Astrocyte (in vitro differentiated cells and primary cell): Measurements from ENCODE around the gene IGFBP2. TPM values are rescaled to one million over a fixed set of nuclear protein-coding genes. Genes with fewer than 3 reads are reported as not detected.

ENCODE experiments used
- DNase-seq: peaks from one replicate; pipeline ENCODE4 v3.0.0-alpha.2; 2010; ENCODE audit warnings: low read depth
- FAIRE-seq: peaks from 2 replicates; lab custom pipeline; 2011; peaks lifted over from hg19 to GRCh38; lab: Jason Lieb, UNC
- H2AFZ ChIP-seq: 2 replicates; pipeline ENCODE4 v1.6.0; 2012; ENCODE audit warnings: low read depth, low read length, inconsistent platforms
- H3K27ac ChIP-seq: 2 replicates; pipeline ENCODE4 v1.5.1; 2011; ENCODE audit warnings: low read depth, low read length, inconsistent platforms
- H3K27me3 ChIP-seq: 2 replicates; pipeline ENCODE4 v1.6.0; 2011; ENCODE audit warnings: low read length, inconsistent platforms; ENCODE audit not compliant: insufficient read depth
- H3K36me3 ChIP-seq: 2 replicates; pipeline ENCODE4 v1.5.1; 2011; ENCODE audit warnings: low read length, inconsistent platforms; ENCODE audit not compliant: insufficient read depth
- H3K4me1 ChIP-seq: 2 replicates; pipeline ENCODE4 v1.5.1; 2011; ENCODE audit warnings: low read length, inconsistent platforms; ENCODE audit not compliant: insufficient read depth
- H3K4me2 ChIP-seq: 2 replicates; pipeline ENCODE4 v1.6.0; 2012; ENCODE audit warnings: low read length, inconsistent platforms
- H3K4me3 ChIP-seq: 2 replicates; pipeline ENCODE4 v1.5.1; 2011; ENCODE audit warnings: low read depth, mild to moderate bottlenecking, low read length, inconsistent platforms; ENCODE audit not compliant: insufficient read depth
- H3K79me2 ChIP-seq: 2 replicates; pipeline ENCODE4 v1.6.0; 2012; ENCODE audit warnings: mild to moderate bottlenecking, low read length, inconsistent platforms; ENCODE audit not compliant: insufficient read depth
- H3K9ac ChIP-seq: 2 replicates; pipeline ENCODE4 v1.6.0; 2012; ENCODE audit warnings: mild to moderate bottlenecking, low read length, inconsistent platforms
- H3K9me3 ChIP-seq: 2 replicates; pipeline ENCODE4 v1.5.1; 2012; ENCODE audit warnings: low read depth, mild to moderate bottlenecking, low read length, inconsistent platforms; ENCODE audit not compliant: insufficient read depth
- H4K20me1 ChIP-seq: 2 replicates; pipeline ENCODE4 v1.6.0; 2012; ENCODE audit warnings: low read length, inconsistent platforms; ENCODE audit not compliant: insufficient read depth
- H3K27ac Mint-ChIP-seq: one replicate; pipeline ENCODE4 v1.8.0; 2021; ENCODE audit warnings: mild to moderate bottlenecking, mixed read lengths; ENCODE audit not compliant: unreplicated experiment
- H3K27me3 Mint-ChIP-seq: one replicate; pipeline ENCODE4 v1.8.0; 2021; ENCODE audit warnings: low read depth, mixed read lengths; ENCODE audit not compliant: unreplicated experiment
- H3K36me3 Mint-ChIP-seq: one replicate; pipeline ENCODE4 v1.8.0; 2021; ENCODE audit warnings: low read depth, mixed read lengths; ENCODE audit not compliant: unreplicated experiment
- H3K4me1 Mint-ChIP-seq: one replicate; pipeline ENCODE4 v1.8.0; 2021; ENCODE audit warnings: low read depth, mixed read lengths; ENCODE audit not compliant: unreplicated experiment
- H3K4me3 Mint-ChIP-seq: one replicate; pipeline ENCODE4 v1.8.0; 2021; ENCODE audit warnings: mild to moderate bottlenecking, moderate library complexity, mixed read lengths; ENCODE audit not compliant: unreplicated experiment
- H3K9me3 Mint-ChIP-seq: one replicate; pipeline ENCODE4 v1.8.0; 2021; ENCODE audit warnings: mild to moderate bottlenecking, mixed read lengths; ENCODE audit not compliant: unreplicated experiment
- CTCF ChIP-seq: IDR thresholded peaks from 2 replicates; pipeline ENCODE4 v1.5.1; 2011; ENCODE audit warnings: low read depth, mild to moderate bottlenecking, inconsistent platforms, low read length, moderate library complexity; ENCODE audit not compliant: insufficient read depth
- EZH2 ChIP-seq: IDR thresholded peaks from 2 replicates; pipeline ENCODE4 v1.6.1; 2012; ENCODE audit warnings: mild to moderate bottlenecking, low read length, inconsistent platforms; ENCODE audit not compliant: insufficient read depth
- total RNA-seq: library from RNA; stranded (reverse); gene quantifications from 2 replicates; pipeline ENCODE4 v1.2.1, GENCODE V29; 2021

Gene IGFBP2
- total RNA-seq, 1 donor from 2014 or later = 944 TPM

GRCh38 chr2:216674376-216674775, 41.2 kb downstream of the IGFBP2 start:
- H4K20me1 ChIP-seq = peaks cover 39% of the 10 kb centered on the region
- no peak for TF ChIP-seq CTCF
- no peak overlapping the region for H2AFZ ChIP-seq

GRCh38 chr2:216676630-216677029, 43.4 kb downstream of the IGFBP2 start:
- H3K9ac ChIP-seq = no peak overlapping the region
- H3K4me3 ChIP-seq = no peak overlapping the region
- H3K4me1 Mint-ChIP-seq = peaks cover 21% of the 10 kb centered on the region
- no peak overlapping the region for H2AFZ ChIP-seq
- DNase-seq = no peak
- no peaks in the 10 kb centered on the region for H3K9me3 ChIP-seq
- TF ChIP-seq EZH2 (no peak), CTCF (no peak)
- H3K9me3 Mint-ChIP-seq = peaks cover 2% of the 10 kb centered on the region
- no peaks in the 10 kb centered on the region for H3K27me3 Mint-ChIP-seq
- H3K36me3 Mint-ChIP-seq = peaks cover 21% of the 10 kb centered on the region
- H3K4me2 ChIP-seq = no peak overlapping the region
- FAIRE-seq = no peak
- no peak overlapping the region for H3K27ac ChIP-seq
- peaks cover 59% of the 10 kb centered on the region for H4K20me1 ChIP-seq
- peaks cover under 1% of the 10 kb centered on the region for H3K4me1 ChIP-seq
- no peaks in the 10 kb centered on the region for H3K79me2 ChIP-seq
- H3K36me3 ChIP-seq = peaks cover 19% of the 10 kb centered on the region
- no peaks in the 10 kb centered on the region for H3K27me3 ChIP-seq
- H3K4me3 Mint-ChIP-seq = no peak overlapping the region
- no peak overlapping the region for H3K27ac Mint-ChIP-seq

More at GRCh38 chr2:216674376-216674775, 41.2 kb downstream of the IGFBP2 start:
- no peak overlapping the region for H3K27ac ChIP-seq
- no peaks in the 10 kb centered on the region for H3K79me2 ChIP-seq
- Mint-ChIP-seq H3K4me1 (peaks cover 3% of the 10 kb centered on the region), H3K9me3 (no peaks in the 10 kb centered on the region), H3K27ac (no peak overlapping the region), H3K4me3 (no peak overlapping the region), H3K36me3 (peaks cover 18% of the 10 kb centered on the region), H3K27me3 (peaks cover 5% of the 10 kb centered on the region)
- H3K9me3 ChIP-seq = no peaks in the 10 kb centered on the region
- H3K27me3 ChIP-seq = no peaks in the 10 kb centered on the region
- no peak overlapping the region for H3K9ac ChIP-seq
- no peaks in the 10 kb centered on the region for H3K4me1 ChIP-seq
- peaks cover 19% of the 10 kb centered on the region for H3K36me3 ChIP-seq
- no peak overlapping the region for H3K4me3 ChIP-seq
- H3K4me2 ChIP-seq = no peak overlapping the region
- no peak for DNase-seq
- FAIRE-seq = no peak

- Histone ChIP-seq H3K27me3 (no peaks in the 10 kb centered on the region), H2AFZ (no peak overlapping the region), H3K4me1 (peaks cover 10% of the 10 kb centered on the region), H3K9me3 (no peaks in the 10 kb centered on the region), H3K9ac (no peak overlapping the region), H3K4me2 (no peak overlapping the region), H3K4me3 (no peak overlapping the region), H4K20me1 (peaks cover 66% of the 10 kb centered on the region), H3K36me3 (peaks cover 19% of the 10 kb centered on the region), H3K27ac (no peak overlapping the region), H3K79me2 (no peaks in the 10 kb centered on the region)
- TF ChIP-seq CTCF (no peak), EZH2 (no peak)
- Mint-ChIP-seq H3K9me3 (peaks cover 2% of the 10 kb centered on the region), H3K4me1 (peaks cover 30% of the 10 kb centered on the region), H3K4me3 (no peak overlapping the region), H3K36me3 (peaks cover 25% of the 10 kb centered on the region), H3K27me3 (no peaks in the 10 kb centered on the region), H3K27ac (no peak overlapping the region)
- FAIRE-seq = no peak
- DNase-seq = no peak
These were observed 44.3 kb downstream of the IGFBP2 start for GRCh38 chr2:216677439-216678097.
